Mucosa of stomach (tissue), 1 donor: ENCODE results near the gene PLEKHA5.
"Not testable (repeated sequence)": the region's sequence is repeated elsewhere in the genome, so short reads cannot be mapped to it uniquely, and the experiment has no call there.

Experiments
- H3K27me3 ChIP-seq: one replicate; pipeline ENCODE4 v1.7.0; 2013; ENCODE audit warnings: mild to moderate bottlenecking, low read length; ENCODE audit not compliant: control insufficient read depth, insufficient read depth
- H3K36me3 ChIP-seq: one replicate; pipeline ENCODE4 v1.7.0; 2013; ENCODE audit warnings: low read length; ENCODE audit not compliant: control insufficient read depth, insufficient read depth
- H3K4me1 ChIP-seq: one replicate; pipeline ENCODE4 v1.7.0; 2013; ENCODE audit warnings: mild to moderate bottlenecking, low read length; ENCODE audit not compliant: control insufficient read depth, insufficient read depth
- H3K4me3 ChIP-seq: one replicate; pipeline ENCODE4 v1.7.0; 2013; ENCODE audit warnings: low read length
- H3K9ac ChIP-seq: one replicate; pipeline ENCODE4 v1.7.0; 2013; ENCODE audit warnings: mild to moderate bottlenecking, low read length, moderate library complexity
- H3K9me3 ChIP-seq: one replicate; pipeline ENCODE4 v1.7.0; 2013; ENCODE audit warnings: mild to moderate bottlenecking, low read length, moderate library complexity; ENCODE audit not compliant: control insufficient read depth
- donor health status: Pancreatic carcinoma.

PLEKHA5 gene

DNA sequence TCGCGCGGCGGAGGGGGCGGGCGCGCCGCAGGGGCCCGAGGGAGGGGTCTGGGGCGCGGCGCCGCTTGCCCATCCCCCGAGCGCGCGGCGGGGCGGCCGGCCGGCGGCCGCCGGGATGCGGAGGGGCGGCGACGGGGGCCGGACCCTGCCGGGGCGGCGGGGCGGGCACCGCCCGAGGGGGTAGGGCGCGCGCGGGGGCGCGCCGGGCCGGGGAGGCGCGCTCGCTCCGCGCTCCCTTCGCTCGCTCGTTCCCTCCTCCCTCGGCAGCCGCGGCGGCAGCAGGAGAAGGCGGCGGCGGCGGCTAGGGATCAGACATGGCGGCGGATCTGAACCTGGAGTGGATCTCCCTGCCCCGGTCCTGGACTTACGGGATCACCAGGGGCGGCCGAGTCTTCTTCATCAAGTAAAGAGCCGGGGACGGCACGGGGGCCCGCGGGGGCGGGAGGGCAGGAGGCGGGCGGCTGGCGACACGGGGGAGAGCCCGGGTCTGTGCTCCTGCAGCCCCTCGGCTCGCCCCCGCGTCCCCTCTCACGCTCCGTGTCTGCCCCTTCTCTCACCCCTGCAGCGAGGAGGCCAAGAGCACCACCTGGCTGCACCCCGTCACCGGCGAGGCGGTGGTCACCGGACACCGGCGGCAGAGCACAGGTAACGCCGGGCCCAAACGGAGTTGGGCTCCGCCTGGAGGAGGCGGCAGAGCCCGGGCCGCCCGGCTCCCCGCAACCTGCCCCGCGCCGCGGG is at the start of gene PLEKHA5:
TSS of gene PLEKHA5 (plus strand) at position 248 of the 738 bp plus-strand sequence. CDS start at position 315, 67 bp downstream.
- Histone ChIP-seq H3K4me1 (no peaks in the 10 kb centered on the region), H3K27me3 (no peaks in the 10 kb centered on the region), H3K36me3 (no peaks in the 10 kb centered on the region), H3K4me3 (peak within 1 kb of the TSS; percentile 88), H3K9me3 (no peaks in the 10 kb centered on the region), H3K9ac (peak within 1 kb of the TSS; percentile 78)

DNA sequence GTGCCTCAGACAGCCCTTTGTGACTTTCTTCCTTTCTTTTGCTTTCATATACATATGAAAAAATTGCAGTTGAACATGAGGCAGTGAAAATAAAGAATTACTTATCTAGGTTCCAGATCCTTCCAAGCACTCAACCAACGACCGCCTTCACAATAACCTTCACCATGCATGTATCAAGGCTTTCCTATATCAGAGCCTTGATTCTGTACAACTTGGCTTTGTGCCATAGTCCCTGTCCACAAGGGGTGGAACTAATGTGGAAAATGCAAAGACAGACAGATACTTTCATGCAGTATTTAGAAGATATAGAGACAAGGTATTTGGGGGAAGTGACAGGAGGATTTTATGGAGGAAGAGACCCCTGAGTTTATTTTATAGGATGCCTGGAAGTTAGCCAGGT is 48.6 kb upstream of the PLEKHA5 start:
- H3K9me3 ChIP-seq, result no peaks in the 10 kb centered on the region
- H3K4me1 ChIP-seq, result no peaks in the 10 kb centered on the region
- H3K9ac ChIP-seq, result no peak overlapping the region
- H3K4me3 ChIP-seq, result no peak overlapping the region
- no peaks in the 10 kb centered on the region for H3K36me3 ChIP-seq
- H3K27me3 ChIP-seq, result no peaks in the 10 kb centered on the region

DNA sequence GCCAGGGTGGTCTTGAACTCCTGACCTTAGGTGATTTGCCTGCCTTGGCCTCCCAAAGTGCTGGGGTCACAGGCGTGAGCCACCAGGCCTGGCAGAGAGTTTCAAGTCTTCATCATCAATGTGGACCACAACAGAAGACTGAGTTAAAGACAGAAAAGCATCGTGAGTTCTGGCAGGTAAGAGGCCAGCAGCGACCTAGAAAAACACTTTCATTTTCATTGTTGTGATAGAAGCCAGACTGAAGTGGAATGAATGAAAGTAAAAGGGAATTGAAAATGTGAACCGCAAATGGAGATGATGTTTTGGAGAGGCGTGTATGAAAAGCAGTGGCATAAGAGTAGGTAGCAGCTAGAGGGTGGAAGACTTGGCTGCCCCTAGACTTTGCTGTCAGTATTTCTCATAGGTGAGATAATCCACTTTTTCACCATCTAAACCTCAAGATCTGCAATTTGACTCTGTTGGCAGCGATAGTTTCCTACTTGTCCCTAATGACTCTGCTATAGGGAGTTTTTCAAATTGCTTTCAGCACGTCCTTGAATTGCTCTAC is 47.1 kb upstream of the PLEKHA5 start:
- H3K36me3 ChIP-seq, result no peaks in the 10 kb centered on the region
- H3K4me3 ChIP-seq, result no peak overlapping the region
- no peak overlapping the region for H3K9ac ChIP-seq
- no peaks in the 10 kb centered on the region for H3K9me3 ChIP-seq
- H3K27me3 ChIP-seq, result no peaks in the 10 kb centered on the region
- no peaks in the 10 kb centered on the region for H3K4me1 ChIP-seq

DNA sequence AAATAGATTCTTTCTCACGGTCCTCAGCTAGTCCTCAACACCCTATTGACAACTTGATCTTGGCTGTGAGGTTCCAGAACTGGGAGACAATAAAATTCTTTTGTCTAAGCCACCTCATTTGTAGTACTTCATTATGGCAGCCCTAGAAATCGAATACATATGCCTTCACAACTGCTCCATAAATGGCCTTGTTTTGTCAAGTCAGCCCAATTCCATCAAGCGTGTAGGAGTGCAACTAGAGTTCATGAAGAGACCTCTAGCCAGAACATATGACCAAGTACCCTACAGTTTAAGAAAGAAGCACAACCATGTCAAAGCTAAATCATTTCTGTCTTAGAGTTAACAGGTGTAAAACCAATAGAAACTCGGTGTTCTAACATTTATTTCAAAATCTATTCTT is 45.0 kb upstream of the PLEKHA5 start:
- Histone ChIP-seq H3K4me3 (no peak overlapping the region), H3K9ac (no peak overlapping the region), H3K27me3 (no peaks in the 10 kb centered on the region), H3K36me3 (no peaks in the 10 kb centered on the region), H3K4me1 (peaks cover 7% of the 10 kb centered on the region), H3K9me3 (no peaks in the 10 kb centered on the region)

DNA sequence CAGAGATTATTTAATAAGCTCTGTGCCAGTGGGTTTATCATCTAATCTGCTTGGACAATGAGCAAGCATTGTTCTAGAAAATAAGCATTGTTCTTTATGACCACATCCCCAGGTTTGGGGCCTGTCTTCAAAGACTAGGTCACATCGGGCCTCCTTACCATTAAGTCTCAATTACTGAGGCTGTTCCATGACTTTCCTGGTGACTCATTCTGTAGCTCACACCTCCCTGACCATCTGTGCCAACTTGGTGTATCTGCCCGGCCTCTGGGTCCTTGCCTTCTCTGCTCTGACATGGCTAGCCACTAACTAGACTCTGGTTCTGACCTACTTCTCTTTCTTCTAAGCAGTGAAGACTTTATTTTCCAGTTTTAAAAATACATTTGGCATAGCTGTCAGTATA is 44.4 kb upstream of the PLEKHA5 start:
- H3K36me3 ChIP-seq, result no peaks in the 10 kb centered on the region
- H3K4me1 ChIP-seq, result peaks cover 7% of the 10 kb centered on the region
- no peak overlapping the region for H3K9ac ChIP-seq
- H3K4me3 ChIP-seq, result no peak overlapping the region
- H3K9me3 ChIP-seq, result no peaks in the 10 kb centered on the region
- H3K27me3 ChIP-seq, result no peaks in the 10 kb centered on the region

GRCh38 chr12:19088606-19089005 is 40.9 kb upstream of the PLEKHA5 start:
- Histone ChIP-seq H3K9ac (no peak overlapping the region), H3K4me3 (no peak overlapping the region), H3K27me3 (no peaks in the 10 kb centered on the region), H3K9me3 (no peaks in the 10 kb centered on the region), H3K36me3 (no peaks in the 10 kb centered on the region), H3K4me1 (peaks cover 7% of the 10 kb centered on the region)

GRCh38 chr12:19092482-19092881 is 37.1 kb upstream of the PLEKHA5 start:
- H3K4me3 ChIP-seq, H3K9ac ChIP-seq, H3K9me3 ChIP-seq, H3K27me3 ChIP-seq, H3K36me3 ChIP-seq: not testable (repeated sequence)
- peaks cover 19% of the 10 kb centered on the region for H3K4me1 ChIP-seq

GRCh38 chr12:19093218-19093617 is 36.3 kb upstream of the PLEKHA5 start:
- Histone ChIP-seq H3K9ac (no peak overlapping the region), H3K4me1 (peaks cover 18% of the 10 kb centered on the region), H3K4me3 (no peak overlapping the region), H3K36me3 (no peaks in the 10 kb centered on the region), H3K9me3 (no peaks in the 10 kb centered on the region), H3K27me3 (no peaks in the 10 kb centered on the region)

GRCh38 chr12:19095331-19095730 is 34.2 kb upstream of the PLEKHA5 start:
- no peak overlapping the region for H3K4me3 ChIP-seq
- H3K9ac ChIP-seq, result no peak overlapping the region
- H3K9me3 ChIP-seq, result no peaks in the 10 kb centered on the region
- H3K36me3 ChIP-seq, result no peaks in the 10 kb centered on the region
- no peaks in the 10 kb centered on the region for H3K27me3 ChIP-seq
- peaks cover 15% of the 10 kb centered on the region for H3K4me1 ChIP-seq

GRCh38 chr12:19095756-19096480 is 33.6 kb upstream of the PLEKHA5 start:
- H3K36me3 ChIP-seq, result no peaks in the 10 kb centered on the region
- peaks cover 15% of the 10 kb centered on the region for H3K4me1 ChIP-seq
- no peaks in the 10 kb centered on the region for H3K9me3 ChIP-seq
- H3K27me3 ChIP-seq, result no peaks in the 10 kb centered on the region
- H3K9ac ChIP-seq, result no peak overlapping the region
- no peak overlapping the region for H3K4me3 ChIP-seq

- no peaks in the 10 kb centered on the region for H3K9me3 ChIP-seq
- H3K27me3 ChIP-seq, result no peaks in the 10 kb centered on the region
- H3K4me1 ChIP-seq, result no peaks in the 10 kb centered on the region
- H3K4me3 ChIP-seq, result no peak overlapping the region
- no peaks in the 10 kb centered on the region for H3K36me3 ChIP-seq
- H3K9ac ChIP-seq, result no peak overlapping the region
Measured at GRCh38 chr12:19105463-19105862, 24.1 kb upstream of the PLEKHA5 start.

- H3K36me3 ChIP-seq, result no peaks in the 10 kb centered on the region
- H3K27me3 ChIP-seq, result no peaks in the 10 kb centered on the region
- no peak overlapping the region for H3K4me3 ChIP-seq
- H3K9me3 ChIP-seq, result no peaks in the 10 kb centered on the region
- no peaks in the 10 kb centered on the region for H3K4me1 ChIP-seq
- no peak overlapping the region for H3K9ac ChIP-seq
Measured at GRCh38 chr12:19107750-19108149, 21.8 kb upstream of the PLEKHA5 start.
